DLD1 (cell line): ENCODE results near the gene SSBP3.

Experiments used
- in situ Hi-C: cut with HindIII; loops from 2 replicates; pipeline ENCODE4 v1.10.0; 2017; ENCODE audit warnings: low sequenced_read_pairs

The SSBP3 gene

GRCh38 chr1:54311506-54311905, 94.7 kb downstream of the SSBP3 start:
- in situ Hi-C loops: no loop called here

- in situ Hi-C loops: no loop called here
Measured at GRCh38 chr1:54310439-54311328, 95.5 kb downstream of the SSBP3 start.

- in situ Hi-C loops: no loop called here
Measured at GRCh38 chr1:54309631-54310366, 96.4 kb downstream of the SSBP3 start.

GRCh38 chr1:54307305-54307704, 98.9 kb downstream of the SSBP3 start:
- in situ Hi-C loops: no loop called here

- in situ Hi-C loops: no loop called here
Measured at GRCh38 chr1:54305906-54306514, 100.2 kb downstream of the SSBP3 start.

GRCh38 chr1:54304518-54304917, 101.7 kb downstream of the SSBP3 start:
- in situ Hi-C loops: no loop called here

- in situ Hi-C loops: no loop called here
Measured at GRCh38 chr1:54302951-54303843, 103.0 kb downstream of the SSBP3 start.

GRCh38 chr1:54302549-54302948, 103.6 kb downstream of the SSBP3 start:
- in situ Hi-C loops: no loop called here

GRCh38 chr1:54301497-54301896, 104.7 kb downstream of the SSBP3 start:
- in situ Hi-C loops: no loop called here

- in situ Hi-C loops: no loop called here
Measured at GRCh38 chr1:54300401-54300800, 105.8 kb downstream of the SSBP3 start.

- in situ Hi-C loops: no loop called here
Measured at GRCh38 chr1:54299037-54299436, 107.2 kb downstream of the SSBP3 start.

GRCh38 chr1:54298284-54299033, 107.7 kb downstream of the SSBP3 start:
- in situ Hi-C loops: no loop called here

- in situ Hi-C loops: no loop called here
Measured at GRCh38 chr1:54297596-54298283, 108.5 kb downstream of the SSBP3 start.

- in situ Hi-C loops: no loop called here
Measured at GRCh38 chr1:54296666-54297065, 109.5 kb downstream of the SSBP3 start.

GRCh38 chr1:54294887-54295286, 111.3 kb downstream of the SSBP3 start:
- in situ Hi-C loops: no loop called here

- in situ Hi-C loops: no loop called here
Measured at GRCh38 chr1:54292002-54292911, 113.9 kb downstream of the SSBP3 start.

- in situ Hi-C loops: no loop called here
Measured at GRCh38 chr1:54291276-54292001, 114.8 kb downstream of the SSBP3 start.
